ENCODE results near the gene FGF11. TPM values are rescaled to one million over a fixed set of nuclear protein-coding genes. Genes with fewer than 3 reads are reported as not detected.

FGF11 gene
- total RNA-seq, 1 donor from 2014 or later: 22.4 TPM

GRCh38 chr17:7484919-7485377 is 45.6 kb downstream of the FGF11 start:
- Mint-ChIP-seq H3K4me3 (ENCODE audit: unreplicated experiment) (peak overlapping the region; percentile 99), H3K9me3 (ENCODE audit: unreplicated experiment) (no peaks in the 10 kb centered on the region), H3K27ac (ENCODE audit: unreplicated experiment) (peak overlapping the region; percentile 100), H3K27me3 (ENCODE audit: low read depth, unreplicated experiment) (no peaks in the 10 kb centered on the region), H3K36me3 (ENCODE audit: low read depth, unreplicated experiment) (peaks cover 3% of the 10 kb centered on the region), H3K4me1 (ENCODE audit: low read depth, unreplicated experiment) (peaks cover 40% of the 10 kb centered on the region)
- Histone ChIP-seq H3K4me3 (ENCODE audit: insufficient read depth, low read depth, low read length) (peak overlapping the region; percentile 95), H3K4me1 (ENCODE audit: insufficient read depth, low read length) (peaks cover 24% of the 10 kb centered on the region), H2AFZ (ENCODE audit: low read depth, low read length) (no peak overlapping the region), H3K9ac (ENCODE audit: low read length) (peak overlapping the region; percentile 95), H3K27me3 (ENCODE audit: insufficient read depth, low read length) (no peaks in the 10 kb centered on the region), H3K4me2 (ENCODE audit: low read length) (peak overlapping the region; percentile 95), H3K9me3 (ENCODE audit: insufficient read depth, low read depth, low read length) (no peaks in the 10 kb centered on the region), H3K79me2 (ENCODE audit: insufficient read depth, low read length) (peaks cover 56% of the 10 kb centered on the region), H4K20me1 (ENCODE audit: insufficient read depth, low read length) (peaks cover 48% of the 10 kb centered on the region), H3K36me3 (ENCODE audit: insufficient read depth, low read length) (peaks cover 2% of the 10 kb centered on the region), H3K27ac (ENCODE audit: low read depth, low read length) (peak overlapping the region; percentile 74)
- DNase-seq (ENCODE audit: low read depth) (no peak), FAIRE-seq (no peak)
- TF ChIP-seq CTCF (IDR thresholded peaks at IDR 0.05; ENCODE audit: insufficient read depth, low read depth, low read length) (no peak), EZH2 (IDR thresholded peaks at IDR 0.05; ENCODE audit: insufficient read depth, low read length) (no peak)

DNA sequence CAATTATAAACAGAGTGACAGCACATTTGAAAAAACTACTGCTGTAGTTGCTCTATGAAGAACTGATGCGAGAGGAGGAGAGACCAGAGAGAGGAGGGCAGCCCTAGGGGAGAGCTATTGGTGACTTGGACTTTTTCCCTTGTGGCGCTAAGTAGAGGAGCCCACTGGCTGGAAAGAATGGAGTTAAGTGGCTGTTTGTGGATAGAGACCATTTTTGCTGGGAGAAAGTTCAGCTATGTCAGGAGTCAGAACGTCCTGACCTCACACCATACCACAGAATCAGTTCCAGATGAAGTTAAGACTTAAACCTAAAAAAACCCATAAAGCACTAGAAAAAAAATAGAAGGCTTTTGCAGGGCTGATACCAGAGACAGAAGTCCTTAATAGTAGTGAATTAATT is 46.9 kb downstream of the FGF11 start:
- H3K4me3 Mint-ChIP-seq (ENCODE audit: unreplicated experiment): peak overlapping the region; percentile 99
- peaks cover 37% of the 10 kb centered on the region for H3K4me1 Mint-ChIP-seq (ENCODE audit: low read depth, unreplicated experiment)
- Histone ChIP-seq H3K27me3 (ENCODE audit: insufficient read depth, low read length) (no peaks in the 10 kb centered on the region), H3K4me3 (ENCODE audit: insufficient read depth, low read depth, low read length) (peak overlapping the region; percentile 95), H4K20me1 (ENCODE audit: insufficient read depth, low read length) (peaks cover 60% of the 10 kb centered on the region), H3K79me2 (ENCODE audit: insufficient read depth, low read length) (peaks cover 65% of the 10 kb centered on the region), H3K36me3 (ENCODE audit: insufficient read depth, low read length) (peaks cover 4% of the 10 kb centered on the region), H3K9ac (ENCODE audit: low read length) (peak overlapping the region; percentile 60), H3K9me3 (ENCODE audit: insufficient read depth, low read depth, low read length) (no peaks in the 10 kb centered on the region), H2AFZ (ENCODE audit: low read depth, low read length) (no peak overlapping the region), H3K4me1 (ENCODE audit: insufficient read depth, low read length) (peaks cover 21% of the 10 kb centered on the region), H3K27ac (ENCODE audit: low read depth, low read length) (no peak overlapping the region), H3K4me2 (ENCODE audit: low read length) (peak overlapping the region; percentile 95)
- H3K36me3 Mint-ChIP-seq (ENCODE audit: low read depth, unreplicated experiment): peaks cover 3% of the 10 kb centered on the region
- no peaks in the 10 kb centered on the region for H3K27me3 Mint-ChIP-seq (ENCODE audit: low read depth, unreplicated experiment)
- H3K9me3 Mint-ChIP-seq (ENCODE audit: unreplicated experiment): no peaks in the 10 kb centered on the region
- TF ChIP-seq EZH2 (IDR thresholded peaks at IDR 0.05; ENCODE audit: insufficient read depth, low read length) (no peak), CTCF (IDR thresholded peaks at IDR 0.05; ENCODE audit: insufficient read depth, low read depth, low read length) (no peak)
- peak overlapping the region; percentile 84 for H3K27ac Mint-ChIP-seq (ENCODE audit: unreplicated experiment)
- FAIRE-seq (no peak), DNase-seq (ENCODE audit: low read depth) (peak; percentile 31)

- Histone ChIP-seq H3K79me2 (ENCODE audit: insufficient read depth, low read length) (peaks cover 99% of the 10 kb centered on the region), H4K20me1 (ENCODE audit: insufficient read depth, low read length) (peaks cover 96% of the 10 kb centered on the region), H3K4me2 (ENCODE audit: low read length) (no peak overlapping the region), H3K4me1 (ENCODE audit: insufficient read depth, low read length) (peaks cover 14% of the 10 kb centered on the region), H3K36me3 (ENCODE audit: insufficient read depth, low read length) (peaks cover 9% of the 10 kb centered on the region), H2AFZ (ENCODE audit: low read depth, low read length) (no peak overlapping the region), H3K9ac (ENCODE audit: low read length) (no peak overlapping the region), H3K27me3 (ENCODE audit: insufficient read depth, low read length) (no peaks in the 10 kb centered on the region), H3K4me3 (ENCODE audit: insufficient read depth, low read depth, low read length) (no peak overlapping the region), H3K27ac (ENCODE audit: low read depth, low read length) (no peak overlapping the region), H3K9me3 (ENCODE audit: insufficient read depth, low read depth, low read length) (no peaks in the 10 kb centered on the region)
- peak overlapping the region; percentile 52 for H3K4me3 Mint-ChIP-seq (ENCODE audit: unreplicated experiment)
- FAIRE-seq (no peak), DNase-seq (ENCODE audit: low read depth) (no peak)
- H3K4me1 Mint-ChIP-seq (ENCODE audit: low read depth, unreplicated experiment): peaks cover 35% of the 10 kb centered on the region
- H3K27ac Mint-ChIP-seq (ENCODE audit: unreplicated experiment): no peak overlapping the region
- no peak for TF ChIP-seq CTCF (IDR thresholded peaks at IDR 0.05; ENCODE audit: insufficient read depth, low read depth, low read length)
- TF ChIP-seq EZH2 (IDR thresholded peaks at IDR 0.05; ENCODE audit: insufficient read depth, low read length): no peak
- H3K9me3 Mint-ChIP-seq (ENCODE audit: unreplicated experiment): no peaks in the 10 kb centered on the region
- no peaks in the 10 kb centered on the region for H3K27me3 Mint-ChIP-seq (ENCODE audit: low read depth, unreplicated experiment)
- H3K36me3 Mint-ChIP-seq (ENCODE audit: low read depth, unreplicated experiment): peaks cover 10% of the 10 kb centered on the region
Measured at GRCh38 chr17:7490144-7490543, 50.8 kb downstream of the FGF11 start.
